ENCODE data around the gene RSPRY1. TPM values are rescaled to one million over a fixed set of nuclear protein-coding genes. Genes with fewer than 3 reads are reported as not detected.
"Not testable (repeated sequence)": the region's sequence is repeated elsewhere in the genome, so short reads cannot be mapped to it uniquely, and the experiment has no call there.

Gene RSPRY1
- total and polyA plus RNA-seq, 9 donors = 15.9 to 42.1 (median 28.3) TPM

GRCh38 chr16:57273359-57273758 is 87.2 kb downstream of the RSPRY1 start:
- intact Hi-C loops (cut with DNase I) = no loop called here
- no peak overlapping the region for H3K4me3 ChIP-seq
- no peaks in the 10 kb centered on the region for H3K27me3 ChIP-seq
- no peak for TF ChIP-seq EP300 (IDR thresholded peaks at IDR 0.05)
- no peaks in the 10 kb centered on the region for H3K9me3 ChIP-seq
- H3K36me3 ChIP-seq = no peaks in the 10 kb centered on the region
- DNase-seq = no peak
- 64 to 85% (median 75%) methylated on average over 1 of the region's 1 CpG for WGBS, 3 donors
- H3K4me1 ChIP-seq (ENCODE audit: insufficient read depth) = no peaks in the 10 kb centered on the region
- H3K27ac ChIP-seq = no peak overlapping the region

- Histone ChIP-seq H3K4me3 (no peak overlapping the region), H3K27ac (no peak overlapping the region), H3K9me3 (no peaks in the 10 kb centered on the region), H3K4me1 (ENCODE audit: insufficient read depth) (no peaks in the 10 kb centered on the region), H3K36me3 (no peaks in the 10 kb centered on the region), H3K27me3 (no peaks in the 10 kb centered on the region)
- intact Hi-C loops (cut with DNase I) = no loop called here
- TF ChIP-seq POLR2A (IDR thresholded peaks at IDR 0.05) = no peak
- TF ChIP-seq CTCF (IDR thresholded peaks at IDR 0.05) = no peak
- no peak for TF ChIP-seq EP300 (IDR thresholded peaks at IDR 0.05)
- DNase-seq = no peak
- 86 to 88% (median 87%) methylated on average over 5 of the region's 5 CpGs for WGBS, 3 donors
These were observed 87.7 kb downstream of the RSPRY1 start for GRCh38 chr16:57273826-57274225.

GRCh38 chr16:57275946-57276345 is 89.8 kb downstream of the RSPRY1 start:
- not testable (repeated sequence) for H3K27ac ChIP-seq

GRCh38 chr16:57276596-57276995 is 90.5 kb downstream of the RSPRY1 start:
- no peak for TF ChIP-seq EP300 (IDR thresholded peaks at IDR 0.05)
- no peak for TF ChIP-seq POLR2A (IDR thresholded peaks at IDR 0.05)
- TF ChIP-seq CTCF (IDR thresholded peaks at IDR 0.05) = no peak
- H3K36me3 ChIP-seq = no peaks in the 10 kb centered on the region
- no peaks in the 10 kb centered on the region for H3K4me1 ChIP-seq (ENCODE audit: insufficient read depth)
- no peaks in the 10 kb centered on the region for H3K27me3 ChIP-seq
- no peaks in the 10 kb centered on the region for H3K9me3 ChIP-seq
- intact Hi-C loops (cut with DNase I) = no loop called here
- 62 to 70% (median 67%) methylated on average over 5 of the region's 5 CpGs for WGBS, 3 donors
- no peak overlapping the region for H3K4me3 ChIP-seq
- no peak for DNase-seq
- no peak overlapping the region for H3K27ac ChIP-seq

More at GRCh38 chr16:57275946-57276345, 89.8 kb downstream of the RSPRY1 start:
- H3K27me3 ChIP-seq; H3K9me3 ChIP-seq; H3K4me1 ChIP-seq (ENCODE audit: insufficient read depth); intact Hi-C loops (cut with DNase I); H3K4me3 ChIP-seq; DNase-seq; H3K36me3 ChIP-seq: not testable (repeated sequence)
- 62 to 75% (median 74%) methylated on average over 5 of the region's 5 CpGs for WGBS, 3 donors

GRCh38 chr16:57277586-57277985 is 91.5 kb downstream of the RSPRY1 start:
- WGBS, 3 donors = 52 to 69% (median 65%) methylated on average over 1 of the region's 1 CpG
- no peaks in the 10 kb centered on the region for H3K36me3 ChIP-seq
- H3K4me3 ChIP-seq = no peak overlapping the region
- H3K27ac ChIP-seq = no peak overlapping the region
- intact Hi-C loops (cut with DNase I) = no loop called here
- H3K4me1 ChIP-seq (ENCODE audit: insufficient read depth) = no peaks in the 10 kb centered on the region
- no peaks in the 10 kb centered on the region for H3K9me3 ChIP-seq
- DNase-seq = no peak
- H3K27me3 ChIP-seq = no peaks in the 10 kb centered on the region
- TF ChIP-seq EP300 (IDR thresholded peaks at IDR 0.05) (no peak), CTCF (IDR thresholded peaks at IDR 0.05) (no peak), POLR2A (IDR thresholded peaks at IDR 0.05) (no peak)

- H3K4me3 ChIP-seq = no peak overlapping the region
- no peaks in the 10 kb centered on the region for H3K27me3 ChIP-seq
- no peak for TF ChIP-seq EP300 (IDR thresholded peaks at IDR 0.05)
- no peak for TF ChIP-seq CTCF (IDR thresholded peaks at IDR 0.05)
- TF ChIP-seq POLR2A (IDR thresholded peaks at IDR 0.05) = no peak
- no peak for DNase-seq
- H3K4me1 ChIP-seq (ENCODE audit: insufficient read depth) = no peaks in the 10 kb centered on the region
- no peaks in the 10 kb centered on the region for H3K36me3 ChIP-seq
- H3K27ac ChIP-seq = no peak overlapping the region
- no peaks in the 10 kb centered on the region for H3K9me3 ChIP-seq
- 43 to 54% (median 46%) methylated on average over 4 of the region's 4 CpGs for WGBS, 3 donors
- intact Hi-C loops (cut with DNase I) = no loop called here
These were observed 92.4 kb downstream of the RSPRY1 start for GRCh38 chr16:57278494-57278893.

Measured in ovary (tissue), 9 donors.